Adrenal gland (tissue), 12 donors: ENCODE measurements around the gene RRBP1. TPM values are rescaled to one million over a fixed set of nuclear protein-coding genes. Genes with fewer than 3 reads are reported as not detected.

Experiments used
- DNase-seq, 7 donors: peaks; one replicate each; pipeline ENCODE4 v3.0.0-alpha.2; 2019 to 2020
- H3K27ac ChIP-seq, 5 donors: fragments of 200-600 bp; sonication (generic) in 4 of 5; 1 replicate in 3 of 5; 2 replicates in 2 of 5; pipeline versions ENCODE4 v1.5.1 to v1.8.0; 2016 to 2020; ENCODE audit warnings: mild to moderate bottlenecking in 1 of 5
- H3K27me3 ChIP-seq: fragments of 200-600 bp; 2 replicates; pipeline ENCODE4 v1.8.0; 2021
- H3K36me3 ChIP-seq, 2 donors: fragments of 200-600 bp; replicated peaks in 1 of 2; 1 replicate in 1 of 2; 2 replicates in 1 of 2; pipeline versions ENCODE4 v1.5.1 to v1.8.0; 2018 to 2022
- H3K4me1 ChIP-seq, 2 donors: fragments of 200-600 bp; replicated peaks in 1 of 2; 1 replicate in 1 of 2; 2 replicates in 1 of 2; pipeline versions ENCODE4 v1.5.1 to v1.8.0; 2018 to 2021
- H3K4me3 ChIP-seq, 4 donors: fragments of 200-600 bp; sonication (generic) in 3 of 4; one replicate each; pipeline ENCODE4 v1.5.1; 2016 to 2018
- H3K9me3 ChIP-seq, 3 donors: fragments of 200-600 bp; sonication (generic) in 1 of 3; replicated peaks in 1 of 3; 1 replicate in 2 of 3; 2 replicates in 1 of 3; pipeline versions ENCODE4 v1.5.1 to v1.8.0; 2016 to 2021
- CTCF ChIP-seq, 6 experiments: fragments of 450-650 bp in 4 of 6; fragments of 200-600 bp in 2 of 6; sonication (generic) in 1 of 6; IDR thresholded peaks; 1 replicate in 5 of 6; 2 replicates in 1 of 6; pipeline versions ENCODE4 v1.5.1 to v1.8.0; 2016 to 2021; ENCODE audit warnings: antibody characterized with exemption in 6 of 6, mild to moderate bottlenecking in 2 of 6, moderate library complexity in 1 of 6
- POLR2A ChIP-seq, 2 donors: fragments of 450-650 bp; IDR thresholded peaks; one replicate each; pipeline ENCODE4 v1.6.1; 2017; ENCODE audit warnings: antibody characterized with exemption in 2 of 2, mild to moderate bottlenecking in 2 of 2, moderate library complexity in 1 of 2
- WGBS, 4 donors: extraction: QIAGEN DNeasy Blood & Tissue Kit in 2 of 4; methylation state at CpG; one replicate each; pipeline versions ENCODE4 v1.1.5 to v1.1.7; 2013 to 2017; 5-methylcytosine and 5-hydroxymethylcytosine counted together
- intact Hi-C, 2 donors: fragments of 100-400 bp; cut with DNase I; formaldehyde crosslinking; loops; one replicate each; pipeline versions ENCODE4 v1.14.1 to v1.15.0; 2022 to 2023
- polyA plus RNA-seq, 3 donors: library from polyadenylated mRNA; stranded (reverse); fragments of 200-250 nt in 2 of 3; fragments of 350-450 nt in 1 of 3; fragmentation: Illumina TruSeq in 1 of 3; extraction: RNeasy Lipid Tissue Mini Kit (QIAGEN cat#74804) in 1 of 3; gene quantifications; one replicate each; pipeline ENCODE4 v1.2.3, GENCODE V29; 2013 to 2014
- total RNA-seq, 9 donors: library from RNA; depleted of rRNA in 4 of 9; stranded (reverse); fragments of >200 nt in 4 of 9; fragments of 120-200 nt in 1 of 9; fragmentation: NEBNext Ultra II Directional in 1 of 9; extraction: Animal tissue kit (Norgen Biotek cat#: 25700) in 1 of 9; gene quantifications; one replicate each; pipeline versions ENCODE4 v1.1.0 to v1.2.4, GENCODE V29; 2013 to 2023
- donor health status: healthy with polysubstance abuse.
- donor health status: Bipolar disorder and iron deficiency.
- donor health status: DM: yes; HTN: yes; CAD: no.
- donor health status: DM: no; HTN: no; CAD: no.
- donor health status: DM: no; HTN: no; CAD: no.
- donor health status: DM: yes; HTN: yes; CAD: no.

The RRBP1 gene
- total and polyA plus RNA-seq, 12 donors: 73.9 to 261 (median 122) TPM

DNA sequence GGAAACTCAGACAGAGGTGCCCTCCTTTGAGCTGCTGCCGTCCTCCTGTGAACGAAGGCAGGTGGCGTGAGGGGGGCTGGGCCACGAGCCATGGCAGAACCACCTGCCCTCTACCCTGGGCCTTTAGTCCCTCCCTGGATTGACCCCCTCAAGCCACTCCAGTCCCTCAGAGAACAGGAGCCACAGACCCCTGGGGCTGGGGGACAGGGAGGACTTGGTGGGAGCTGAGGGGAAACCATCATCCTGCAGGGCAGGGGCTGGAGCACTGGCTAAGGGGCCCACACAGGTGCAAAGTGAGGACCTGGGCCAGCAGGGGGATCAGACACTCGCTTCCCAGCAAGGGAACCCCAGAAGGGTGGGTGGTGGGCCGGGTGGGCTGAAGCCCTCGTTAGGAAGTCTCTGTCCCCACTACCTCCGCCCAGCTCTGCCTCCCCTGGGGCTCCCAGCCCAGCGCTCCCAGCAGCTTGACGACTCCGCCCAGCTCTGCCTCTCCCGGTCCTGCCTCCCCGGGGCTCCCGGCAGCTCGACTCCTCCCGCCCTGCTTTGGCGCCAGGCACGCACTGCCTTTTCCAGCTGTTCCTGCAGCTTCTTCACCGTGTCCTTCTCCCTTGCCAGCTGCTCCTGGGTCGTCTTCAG lies 67.7 kb downstream of the RRBP1 start:
- intact Hi-C loops: loop anchor here in 1 of 2 donors (5.0 kb wide), 1 partner anchor 37 kb away; no protein-coding TSS in a partner anchor
- Histone ChIP-seq H3K9me3 (no peaks in the 10 kb centered on the region), H3K4me1 (peaks cover 8 to 17% of the 10 kb centered on the region in 2 donors), H3K27me3 (no peaks in the 10 kb centered on the region), H3K36me3 (peaks cover 0 to 55% of the 10 kb centered on the region in 2 donors), H3K27ac (peak overlapping the region in 1 of 5 donors; percentile 15), H3K4me3 (no peak overlapping the region)
- WGBS, 4 donors: 60 to 73% (median 64%) methylated on average over 12 to 20 of the region's 20 CpGs
- TF ChIP-seq CTCF (IDR thresholded peaks at IDR 0.05) (no peak), POLR2A (IDR thresholded peaks at IDR 0.05) (no peak)
- peak in 5 of 7 donors; percentile 47 to 60 (median 54) for DNase-seq

DNA sequence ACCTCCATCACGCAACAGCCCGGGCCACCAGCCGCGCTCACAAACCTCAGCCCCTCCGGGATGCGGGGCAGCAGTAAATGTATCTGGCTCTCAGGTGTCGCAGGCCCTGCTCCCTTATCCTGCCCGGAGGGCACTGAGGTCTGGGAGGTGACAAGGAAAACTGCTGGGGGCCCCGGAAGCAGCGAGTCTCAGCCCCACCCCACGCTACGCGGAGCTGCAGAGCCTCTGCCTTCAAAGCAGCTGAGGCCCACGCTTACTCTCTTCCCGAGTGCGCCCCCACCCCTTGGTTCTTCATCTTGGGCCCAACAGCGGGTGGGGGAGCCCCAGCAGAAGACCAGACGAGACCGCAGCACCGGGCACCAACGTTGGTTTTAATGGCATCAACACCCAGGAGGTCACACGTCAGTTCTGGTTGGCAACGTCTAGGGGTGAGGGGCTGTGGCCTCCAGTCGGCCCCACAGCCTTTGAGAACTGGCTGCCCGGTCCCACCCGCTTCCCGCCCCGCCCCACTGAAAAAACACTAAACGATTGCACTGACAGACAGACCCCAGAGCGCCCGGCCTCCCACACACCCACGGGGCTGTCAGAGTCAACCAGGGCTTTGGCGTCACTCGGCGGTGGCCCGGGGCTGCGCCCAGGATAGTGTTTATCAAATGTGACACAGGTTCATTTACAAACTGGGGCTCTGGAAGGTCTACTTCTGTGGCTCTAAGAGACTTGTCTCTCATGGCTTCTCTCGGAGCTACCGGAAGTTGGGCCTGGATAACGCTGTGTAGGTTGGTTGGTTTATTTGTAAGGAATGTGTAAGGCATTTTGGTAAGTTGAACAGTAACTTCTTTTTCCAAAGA lies 68.5 kb downstream of the RRBP1 start:
- intact Hi-C loops: loop anchor here in 1 of 2 donors (5.0 kb wide), 1 partner anchor 36 kb away; no protein-coding TSS in a partner anchor
- Histone ChIP-seq H3K27me3 (no peaks in the 10 kb centered on the region), H3K36me3 (peaks cover 0 to 48% of the 10 kb centered on the region in 2 donors), H3K4me1 (peaks cover 8 to 17% of the 10 kb centered on the region in 2 donors), H3K9me3 (no peaks in the 10 kb centered on the region), H3K27ac (peak overlapping the region in 1 of 5 donors; percentile 69), H3K4me3 (no peak overlapping the region)
- TF ChIP-seq POLR2A (IDR thresholded peaks at IDR 0.05) (no peak), CTCF (IDR thresholded peaks at IDR 0.05) (no peak)
- DNase-seq: peak in 3 of 7 donors; percentile 15 to 58 (median 23)
- WGBS, 4 donors: 79 to 88% (median 86%) methylated on average over 19 to 40 of the region's 40 CpGs

DNA sequence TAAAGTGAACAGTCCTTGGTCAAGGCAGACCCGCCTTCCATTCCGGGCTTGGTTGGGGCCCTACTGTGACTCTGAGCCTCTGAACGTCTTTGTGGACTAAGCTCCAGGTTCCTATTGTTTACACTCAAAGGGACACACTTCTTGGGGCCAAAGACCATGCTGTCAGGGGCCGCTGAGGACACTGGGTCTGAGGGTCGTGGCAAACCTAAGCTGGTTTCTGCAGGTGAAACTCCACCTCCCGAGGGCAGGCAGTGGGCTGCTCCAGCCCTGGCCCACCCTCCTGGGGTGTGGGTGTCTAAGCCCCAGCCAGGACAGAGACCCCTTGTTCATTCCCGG lies 69.1 kb downstream of the RRBP1 start:
- TF ChIP-seq POLR2A (IDR thresholded peaks at IDR 0.05): no peak
- no peak for TF ChIP-seq CTCF (IDR thresholded peaks at IDR 0.05)
- intact Hi-C loops: loop anchor here in 1 of 2 donors (5.0 kb wide), 1 partner anchor 36 kb away; no protein-coding TSS in a partner anchor
- Histone ChIP-seq H3K4me1 (peaks cover 8 to 17% of the 10 kb centered on the region in 2 donors), H3K9me3 (no peaks in the 10 kb centered on the region), H3K36me3 (peaks cover 0 to 45% of the 10 kb centered on the region in 2 donors), H3K4me3 (no peak overlapping the region), H3K27ac (peak overlapping the region in 3 of 5 donors; percentile 25 to 71 (median 69)), H3K27me3 (no peaks in the 10 kb centered on the region)
- WGBS, 4 donors: 76 to 80% (median 80%) methylated on average over 1 to 7 of the region's 7 CpGs; no CpG with 5 or more reads in 1 of the 4 donors
- no peak for DNase-seq
